Measurements from ENCODE around the gene SEMA4D.

SEMA4D gene

GRCh38 chr9:89409466-89409865 lies 88.4 kb downstream of the SEMA4D start:
- Histone ChIP-seq H4K20me1 (ENCODE audit: insufficient read depth, low read length) (no peaks in the 10 kb centered on the region), H3K27ac (ENCODE audit: low read length) (no peak overlapping the region), H3K4me3 (ENCODE audit: low read length) (no peak overlapping the region), H3K9ac (ENCODE audit: low read length) (no peak overlapping the region), H2AFZ (ENCODE audit: low read depth, low read length) (no peak overlapping the region), H3K79me2 (ENCODE audit: low read length) (no peaks in the 10 kb centered on the region), H3K4me1 (ENCODE audit: low read length) (peaks cover 6% of the 10 kb centered on the region; the same call in 1 of the 2 replicates), H3K36me3 (replicated peaks; ENCODE audit: low read depth, low read length) (no peaks in the 10 kb centered on the region), H3K9me3 (ENCODE audit: insufficient read depth, low read length) (no peaks in the 10 kb centered on the region), H3K27me3 (ENCODE audit: low read depth, low read length) (no peaks in the 10 kb centered on the region), H3K4me2 (ENCODE audit: low read length) (no peak overlapping the region)
- TF ChIP-seq CTCF (IDR thresholded peaks at IDR 0.05; ENCODE audit: low read depth, low read length): no peak

GRCh38 chr9:89408628-89409101 lies 89.2 kb downstream of the SEMA4D start:
- no peaks in the 10 kb centered on the region for H3K36me3 ChIP-seq (replicated peaks; ENCODE audit: low read depth, low read length)
- H3K4me1 ChIP-seq (ENCODE audit: low read length): peaks cover 6% of the 10 kb centered on the region; the same call in 1 of the 2 replicates
- H3K79me2 ChIP-seq (ENCODE audit: low read length): no peaks in the 10 kb centered on the region
- no peak overlapping the region for H2AFZ ChIP-seq (ENCODE audit: low read depth, low read length)
- no peak for TF ChIP-seq EZH2phosphoT487 (IDR thresholded peaks at IDR 0.05; ENCODE audit: low read depth)
- TF ChIP-seq CTCF (IDR thresholded peaks at IDR 0.05; ENCODE audit: low read depth, low read length): no peak
- no peaks in the 10 kb centered on the region for H3K27me3 ChIP-seq (ENCODE audit: low read depth, low read length)
- no peaks in the 10 kb centered on the region for H3K9me3 ChIP-seq (ENCODE audit: insufficient read depth, low read length)
- no peak overlapping the region for H3K4me2 ChIP-seq (ENCODE audit: low read length)
- no peak overlapping the region for H3K4me3 ChIP-seq (ENCODE audit: low read length)
- no peak overlapping the region for H3K9ac ChIP-seq (ENCODE audit: low read length)
- no peaks in the 10 kb centered on the region for H4K20me1 ChIP-seq (ENCODE audit: insufficient read depth, low read length)
- no peak overlapping the region for H3K27ac ChIP-seq (ENCODE audit: low read length)

GRCh38 chr9:89407070-89407469 lies 90.8 kb downstream of the SEMA4D start:
- Histone ChIP-seq H3K9ac (ENCODE audit: low read length) (no peak overlapping the region), H2AFZ (ENCODE audit: low read depth, low read length) (no peak overlapping the region), H3K4me2 (ENCODE audit: low read length) (no peak overlapping the region), H3K79me2 (ENCODE audit: low read length) (no peaks in the 10 kb centered on the region), H4K20me1 (ENCODE audit: insufficient read depth, low read length) (no peaks in the 10 kb centered on the region), H3K36me3 (replicated peaks; ENCODE audit: low read depth, low read length) (no peaks in the 10 kb centered on the region), H3K4me3 (ENCODE audit: low read length) (no peak overlapping the region), H3K4me1 (ENCODE audit: low read length) (peaks cover 6% of the 10 kb centered on the region; the same call in 1 of the 2 replicates), H3K27ac (ENCODE audit: low read length) (no peak overlapping the region), H3K9me3 (ENCODE audit: insufficient read depth, low read length) (no peaks in the 10 kb centered on the region), H3K27me3 (ENCODE audit: low read depth, low read length) (no peaks in the 10 kb centered on the region)
- TF ChIP-seq CTCF (IDR thresholded peaks at IDR 0.05; ENCODE audit: low read depth, low read length): no peak
- TF ChIP-seq EZH2phosphoT487 (IDR thresholded peaks at IDR 0.05; ENCODE audit: low read depth): no peak

- peaks cover 8% of the 10 kb centered on the region for H3K4me1 ChIP-seq (ENCODE audit: low read length)
- TF ChIP-seq EZH2phosphoT487 (IDR thresholded peaks at IDR 0.05; ENCODE audit: low read depth) (no peak), CTCF (IDR thresholded peaks at IDR 0.05; ENCODE audit: low read depth, low read length) (no peak)
- H3K27ac ChIP-seq (ENCODE audit: low read length): no peak overlapping the region
- H3K79me2 ChIP-seq (ENCODE audit: low read length): no peaks in the 10 kb centered on the region
- no peak overlapping the region for H2AFZ ChIP-seq (ENCODE audit: low read depth, low read length)
- H4K20me1 ChIP-seq (ENCODE audit: insufficient read depth, low read length): no peaks in the 10 kb centered on the region
- no peak overlapping the region for H3K4me2 ChIP-seq (ENCODE audit: low read length)
- H3K9ac ChIP-seq (ENCODE audit: low read length): no peak overlapping the region
- no peaks in the 10 kb centered on the region for H3K36me3 ChIP-seq (replicated peaks; ENCODE audit: low read depth, low read length)
- H3K4me3 ChIP-seq (ENCODE audit: low read length): no peak overlapping the region
- no peaks in the 10 kb centered on the region for H3K9me3 ChIP-seq (ENCODE audit: insufficient read depth, low read length)
- H3K27me3 ChIP-seq (ENCODE audit: low read depth, low read length): no peaks in the 10 kb centered on the region
These were observed 92.1 kb downstream of the SEMA4D start for GRCh38 chr9:89405826-89406225.
